ENCODE measurements around the gene ATAD2B.

The ATAD2B gene

GRCh38 chr2:23703037-23703582 lies 223.8 kb downstream of the ATAD2B start:
- DNase-seq (ENCODE audit: low read depth in 2 of 2): no peak

GRCh38 chr2:23700627-23701026 lies 226.3 kb downstream of the ATAD2B start:
- no peak for DNase-seq (ENCODE audit: low read depth in 2 of 2)

- no peak for DNase-seq (ENCODE audit: low read depth in 2 of 2)
Observed at GRCh38 chr2:23699580-23699925, 227.4 kb downstream of the ATAD2B start.

- no peak for DNase-seq (ENCODE audit: low read depth in 2 of 2)
Observed at GRCh38 chr2:23698721-23699579, 228.0 kb downstream of the ATAD2B start.
